T-helper 2 cell (primary cell): ENCODE results near the gene SORCS2.
A peak's percentile ranks its signal among the peaks of the same experiment; 100 is the strongest.

Source experiments
- DNase-seq, 5 experiments: peaks; one replicate each; pipeline versions ENCODE4 v3.0.0 to v3.0.0-alpha.2; 2012 to 2022

The SORCS2 gene

DNA sequence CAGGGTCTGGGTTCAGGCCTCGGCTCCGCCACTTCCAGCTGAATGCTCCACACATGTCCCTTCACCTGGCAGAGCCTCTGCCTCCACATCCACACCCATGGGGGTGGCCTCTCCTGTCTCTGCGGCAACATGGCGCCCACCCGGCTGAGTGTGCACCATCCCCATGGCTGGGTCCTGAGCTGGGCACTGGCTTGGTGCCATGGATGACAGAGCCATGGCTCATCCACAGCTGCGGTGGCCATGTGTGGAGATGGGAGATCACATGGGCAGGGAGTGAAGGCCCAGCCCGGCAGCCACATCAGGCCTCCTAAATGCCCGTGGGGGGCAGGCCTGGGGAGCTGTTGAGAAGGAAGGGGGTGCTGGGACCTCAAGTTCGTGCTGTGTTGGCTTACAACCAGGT is 533.6 kb downstream of the SORCS2 start:
- no peak for DNase-seq

- DNase-seq: no peak
Measured at GRCh38 chr4:7726665-7727413, 534.5 kb downstream of the SORCS2 start.

- DNase-seq: no peak
Measured at GRCh38 chr4:7727749-7728148, 535.4 kb downstream of the SORCS2 start.

GRCh38 chr4:7731437-7731836 is 539.1 kb downstream of the SORCS2 start:
- no peak for DNase-seq

- no peak for DNase-seq
Measured at GRCh38 chr4:7732263-7732662, 539.9 kb downstream of the SORCS2 start.

DNA sequence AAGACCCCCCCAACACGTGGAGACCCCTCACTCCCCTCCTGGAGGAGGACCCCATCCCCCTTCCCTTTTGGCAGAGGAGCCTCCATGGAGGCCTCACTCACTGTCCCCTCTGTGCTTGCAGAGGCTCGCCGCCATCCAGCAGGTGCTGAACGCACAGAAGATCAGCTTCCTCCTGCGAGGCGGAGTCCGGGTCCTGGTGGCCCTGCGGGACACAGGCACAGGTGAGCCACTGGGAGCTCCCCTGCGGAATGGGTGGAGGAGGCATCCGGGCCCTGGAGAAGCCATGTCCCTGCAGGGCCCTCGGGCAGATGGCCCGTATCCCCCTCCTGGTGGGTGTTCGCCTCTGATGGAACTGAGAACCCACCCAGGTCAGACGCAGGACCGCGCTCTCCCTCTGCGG is 540.9 kb downstream of the SORCS2 start:
- DNase-seq: no peak

DNA sequence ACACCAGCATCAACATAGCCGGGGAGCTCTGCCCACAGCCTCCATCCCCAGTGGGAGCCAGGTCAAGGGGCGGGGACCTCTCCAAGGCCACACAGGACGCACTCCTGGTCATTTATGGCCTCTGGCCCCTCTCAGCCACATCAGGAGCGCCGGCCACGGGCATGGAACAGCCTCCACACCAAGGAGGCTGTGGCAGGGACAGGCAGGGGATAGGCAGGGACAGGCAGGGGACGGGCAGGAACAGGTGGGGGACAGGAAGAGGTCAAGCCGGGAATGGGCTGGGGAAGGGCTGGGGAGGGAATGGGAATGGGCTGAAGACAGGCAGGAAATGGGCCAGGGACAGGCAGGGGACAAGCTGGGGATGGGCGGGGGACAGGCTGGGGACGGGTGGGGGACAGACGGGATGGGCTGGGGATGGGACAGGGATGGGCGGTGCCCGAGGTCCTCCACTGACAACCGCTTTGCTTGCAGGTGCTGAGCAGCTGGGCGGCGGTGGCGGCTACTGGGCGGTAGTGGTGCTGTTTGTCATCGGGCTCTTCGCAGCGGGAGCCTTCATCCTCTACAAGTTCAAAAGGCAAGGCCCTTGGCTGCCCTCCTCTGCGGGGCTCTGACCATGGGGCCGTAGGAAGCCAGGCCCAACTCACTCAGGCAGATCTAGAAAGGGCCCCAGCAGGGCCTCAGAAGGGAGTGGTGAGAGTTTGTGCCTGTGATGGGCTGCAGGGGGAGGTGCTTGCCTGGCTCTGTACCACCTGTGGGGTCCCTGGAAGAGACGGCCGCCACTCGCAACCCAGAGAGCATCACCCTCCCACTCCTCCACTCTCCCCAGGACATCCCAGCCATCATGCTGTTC is 541.7 kb downstream of the SORCS2 start:
- no peak for DNase-seq

DNA sequence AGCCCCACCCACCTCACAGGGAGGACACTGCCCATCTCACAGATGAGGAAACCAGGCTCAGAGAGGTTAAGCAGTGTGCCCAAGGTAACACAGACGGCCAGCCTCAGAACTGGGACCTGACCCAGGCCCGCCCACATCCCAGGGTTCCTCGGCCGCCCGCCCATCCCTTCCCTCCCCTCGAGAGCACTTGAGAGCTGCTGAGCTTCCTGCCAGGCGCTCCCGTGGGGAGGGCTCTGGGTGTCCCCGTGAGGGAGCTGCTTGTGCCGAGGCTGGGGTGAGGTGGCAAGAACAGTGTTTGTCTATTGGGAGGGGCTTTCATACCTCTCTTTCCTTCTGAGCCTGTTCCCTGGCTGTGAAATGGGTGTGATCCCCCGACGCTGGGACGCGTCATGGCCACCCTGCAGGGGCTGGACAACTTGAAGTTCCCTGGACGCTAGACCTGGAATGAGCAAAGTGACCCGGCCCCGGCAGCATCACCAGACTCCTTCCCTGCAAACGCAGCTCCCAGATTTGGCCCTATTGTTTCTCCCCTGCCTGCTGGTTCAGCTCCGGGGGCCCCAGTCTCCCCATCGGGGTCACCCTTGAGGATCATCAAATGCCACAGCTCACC is 542.4 kb downstream of the SORCS2 start:
- no peak for DNase-seq

DNA sequence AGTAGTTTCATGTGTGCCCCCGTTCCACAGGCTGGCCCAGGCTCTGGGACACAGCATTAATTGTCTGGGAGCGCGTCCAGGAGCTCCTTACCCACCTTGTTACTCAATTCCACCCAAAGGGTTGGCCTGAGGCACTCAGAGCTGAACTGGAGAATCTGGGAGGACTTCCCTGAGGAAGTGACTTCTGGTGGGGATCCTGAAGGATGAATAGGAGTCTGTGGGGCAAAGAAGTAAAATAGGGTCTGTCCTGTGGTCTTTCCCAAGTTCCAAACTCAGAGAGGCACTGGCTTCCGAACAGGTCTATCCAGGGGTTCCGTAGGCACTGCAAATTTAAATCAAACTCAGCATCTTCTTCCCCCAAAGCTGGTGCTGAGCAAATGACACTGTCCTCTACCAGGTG is 543.1 kb downstream of the SORCS2 start:
- no peak for DNase-seq

DNA sequence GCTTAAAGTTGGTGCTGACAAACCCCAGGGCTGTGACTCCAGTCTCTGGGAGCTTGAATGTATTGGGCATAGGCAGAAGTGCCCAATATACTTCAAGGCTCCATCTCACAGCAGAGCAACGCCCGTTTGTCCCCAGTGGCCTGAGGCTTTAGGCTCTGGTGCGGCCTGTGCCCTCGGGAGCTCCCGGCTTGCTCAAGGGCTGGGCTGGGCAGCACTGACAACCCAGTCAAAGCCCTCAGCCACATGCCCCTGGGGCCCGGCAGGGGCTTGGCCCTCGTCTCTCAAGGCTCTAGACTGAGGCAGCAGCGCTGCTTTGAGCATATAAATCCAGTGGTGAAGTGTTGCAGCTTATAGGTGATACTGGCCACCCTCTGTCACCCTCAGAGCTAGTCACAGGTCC is 543.6 kb downstream of the SORCS2 start:
- no peak for DNase-seq

DNA sequence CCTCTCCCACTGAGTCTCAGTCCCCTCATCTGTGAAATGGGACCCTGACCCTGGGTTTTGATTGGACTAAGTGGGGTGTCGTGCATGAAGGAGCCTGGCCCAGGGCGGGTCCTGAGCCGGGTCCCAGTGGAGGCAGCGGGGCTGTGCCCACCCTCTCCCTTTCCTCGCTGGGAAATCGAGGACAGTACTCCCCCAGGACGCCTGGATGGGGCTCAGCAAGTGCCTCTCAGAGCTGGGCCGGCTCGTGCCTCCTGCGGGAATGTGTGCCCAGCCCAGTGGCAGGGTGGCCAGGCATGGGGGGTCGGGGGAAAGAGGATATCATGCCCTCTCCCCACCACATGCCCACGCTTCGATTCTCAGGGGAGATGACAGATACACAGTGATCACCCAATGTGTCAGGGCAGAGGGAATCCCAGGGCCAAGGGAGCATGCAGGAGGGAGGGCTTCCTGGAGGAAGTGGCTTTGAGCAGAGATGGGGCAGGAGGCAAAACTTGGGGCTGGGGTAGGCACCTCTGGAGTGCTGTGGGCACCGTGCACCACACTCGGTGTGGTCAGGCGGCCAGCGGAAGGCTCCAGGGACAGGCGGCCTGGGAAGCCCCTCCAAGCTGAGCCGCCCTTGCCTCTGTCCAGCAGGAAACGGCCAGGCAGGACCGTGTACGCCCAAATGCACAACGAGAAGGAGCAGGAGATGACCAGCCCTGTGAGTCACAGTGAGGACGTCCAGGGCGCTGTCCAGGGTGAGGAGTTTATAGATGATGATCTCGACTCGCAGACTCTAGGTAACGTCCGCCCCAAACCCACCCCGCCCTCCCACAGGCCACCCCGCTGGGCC is 544.3 kb downstream of the SORCS2 start:
- DNase-seq: no peak

- DNase-seq: no peak
Measured at GRCh38 chr4:7737268-7737645, 544.9 kb downstream of the SORCS2 start.

DNA sequence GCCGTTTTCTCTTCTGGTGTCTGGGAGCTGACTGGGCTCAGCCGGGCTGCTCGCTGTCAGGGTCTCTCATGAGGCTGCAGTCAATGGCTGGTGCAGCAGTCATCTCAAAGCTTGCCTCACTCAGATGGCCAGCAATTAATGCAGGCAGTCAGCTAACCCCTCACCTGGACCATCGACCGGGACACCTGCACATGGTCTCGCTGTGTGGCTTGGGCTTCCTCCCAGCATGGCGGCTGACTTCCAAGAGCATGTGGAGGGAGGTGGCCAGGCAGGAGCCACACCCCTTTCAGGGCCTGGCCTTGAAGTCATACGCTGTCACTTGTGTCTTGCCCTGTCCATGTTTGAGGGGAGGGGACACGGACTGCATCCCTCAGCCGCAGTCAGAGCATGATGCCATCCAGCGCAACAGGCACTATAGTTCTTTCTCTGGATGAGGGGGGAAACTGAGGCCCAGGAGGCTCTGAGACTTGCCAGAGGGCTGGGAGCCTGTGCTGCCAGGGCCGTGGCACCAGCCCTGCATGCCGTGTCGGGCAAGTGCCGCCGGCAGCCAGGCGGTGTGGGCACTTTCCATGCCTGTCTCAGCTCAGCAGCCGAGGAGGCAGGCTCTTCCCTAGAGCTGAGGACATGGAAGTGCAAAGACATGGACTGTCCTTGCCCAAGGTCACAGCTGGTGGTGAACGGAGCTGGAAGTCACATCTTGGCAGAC is 545.6 kb downstream of the SORCS2 start:
- no peak for DNase-seq

GRCh38 chr4:7738458-7739076 is 546.2 kb downstream of the SORCS2 start:
- peak in 1 of 5 experiments; percentile 19 for DNase-seq

DNA sequence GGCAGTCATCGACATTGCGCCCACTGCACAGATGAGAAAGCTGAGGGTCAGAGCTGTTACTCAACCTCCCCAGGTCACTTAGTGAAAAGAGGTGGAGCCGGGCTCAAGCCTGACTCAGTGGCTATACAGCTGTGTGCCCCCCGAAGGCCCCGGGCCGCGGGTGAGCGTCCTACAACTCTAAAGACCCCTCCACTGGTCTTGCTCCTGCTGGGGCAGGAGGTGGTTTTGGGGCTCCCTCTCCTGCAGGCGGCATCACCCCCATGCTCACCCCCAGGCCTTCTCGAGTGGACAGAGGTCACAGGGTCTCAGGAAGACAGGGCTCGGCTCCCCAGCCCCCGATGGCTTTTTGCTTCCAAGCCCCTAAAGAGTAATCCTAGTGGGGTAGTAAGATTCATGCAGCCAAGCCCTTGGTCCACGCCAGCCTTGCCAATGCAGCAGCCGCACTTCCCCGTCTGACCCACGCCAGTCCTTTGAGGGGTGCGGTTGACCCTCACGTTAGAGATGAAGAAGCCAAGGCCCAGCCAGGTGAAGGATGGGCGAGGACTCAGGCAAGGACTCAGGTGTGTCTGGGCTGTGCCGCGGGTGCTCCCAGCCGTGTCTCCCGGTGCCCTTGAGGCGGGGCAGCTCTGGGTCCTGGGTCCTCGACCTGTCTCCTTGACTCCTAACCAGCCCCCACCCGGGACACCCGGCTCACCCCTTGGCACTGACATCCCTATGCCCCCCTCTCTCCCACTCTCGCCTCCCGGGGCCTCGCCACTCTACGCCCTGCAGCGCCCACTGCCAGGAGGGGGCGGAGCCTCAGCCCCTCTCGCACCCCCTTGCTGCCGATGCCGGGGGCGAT is 547.0 kb downstream of the SORCS2 start:
- no peak for DNase-seq

- no peak for DNase-seq
Measured at GRCh38 chr4:7739918-7740865, 547.9 kb downstream of the SORCS2 start.

GRCh38 chr4:7740866-7741525 is 548.7 kb downstream of the SORCS2 start:
- DNase-seq: no peak

GRCh38 chr4:7741946-7742806 is 549.8 kb downstream of the SORCS2 start:
- DNase-seq: no peak
